ENCODE results near the gene DNAAF2.
A peak's percentile ranks its signal among the peaks of the same experiment; 100 is the strongest.
"Not testable (repeated sequence)": the region's sequence is repeated elsewhere in the genome, so short reads cannot be mapped to it uniquely, and the experiment has no call there.

DNAAF2 gene

DNA sequence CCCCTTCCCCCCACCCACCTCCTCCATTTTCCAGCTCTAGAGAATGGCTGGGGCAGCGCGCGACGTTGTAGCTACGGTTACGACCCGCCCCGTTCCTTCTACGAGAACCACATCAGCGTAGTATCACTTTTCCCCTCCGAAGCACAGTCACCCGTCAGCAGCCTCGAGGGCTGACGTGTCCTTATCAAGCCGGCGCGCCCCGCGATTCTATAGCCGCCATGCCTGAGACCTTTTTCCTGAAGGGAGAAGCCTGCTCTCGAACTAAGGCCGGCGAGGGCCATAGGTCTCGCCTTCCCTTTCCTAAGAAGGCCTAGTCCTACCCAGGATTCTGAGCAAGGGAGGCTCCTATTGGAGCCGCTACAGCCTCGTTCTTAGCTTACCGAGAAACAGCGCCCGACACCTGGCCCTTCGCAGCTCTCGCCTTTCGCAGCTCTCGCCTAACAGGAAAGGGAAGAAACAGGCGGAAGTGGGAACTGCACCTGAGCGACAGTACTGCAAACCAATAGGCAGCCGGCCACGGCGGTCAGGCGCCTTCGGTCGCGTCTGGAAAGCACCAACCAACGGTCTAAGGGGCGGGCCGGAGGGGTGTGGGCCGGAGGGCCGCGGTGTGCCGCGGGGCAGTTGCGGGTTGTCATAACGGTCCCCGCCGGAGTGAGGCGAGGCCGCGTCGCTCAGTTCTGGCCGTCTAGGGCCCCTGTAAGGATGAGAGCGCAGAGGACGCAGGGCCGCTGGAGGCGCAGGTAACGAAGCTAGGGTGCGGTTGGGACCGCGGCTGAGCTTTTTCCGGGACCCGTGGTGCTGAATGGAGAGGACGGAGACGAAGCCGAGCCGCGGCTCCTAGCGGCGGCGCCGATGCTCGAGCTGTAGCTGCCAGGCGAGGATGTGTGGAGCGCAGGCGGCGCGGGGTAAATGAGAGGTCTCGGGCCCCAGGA, 14.6 kb downstream of the DNAAF2 start, which contains the start of the genes MGAT2 and RPL36AL:
MGAT2 (plus strand) TSS at position 618 of the 932 bp plus-strand sequence. CDS start 470 bp downstream, outside the sequence.
RPL36AL (minus strand) TSS at position 445 of the 932 bp plus-strand sequence. CDS start 1,522 bp downstream, outside the sequence.
- DNase-seq: peak; percentile 99

DNA sequence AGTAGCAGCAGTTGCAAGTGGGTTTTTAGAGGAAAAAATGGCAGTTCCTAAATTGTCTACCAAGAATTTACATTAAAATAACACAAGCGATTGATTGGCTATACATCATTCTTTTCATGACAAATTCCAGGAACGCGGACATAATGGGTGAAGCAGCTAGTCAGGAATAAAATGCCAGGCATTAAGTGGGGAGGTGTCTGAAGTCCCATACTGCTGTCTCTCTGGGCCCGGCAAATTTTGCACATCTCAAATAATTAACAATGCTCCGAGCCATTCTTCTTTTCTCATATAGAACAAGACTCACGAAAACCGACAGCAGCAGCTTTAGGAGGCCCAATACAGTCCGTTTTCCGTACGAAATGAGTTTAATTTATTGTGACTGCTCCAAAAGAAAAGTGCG, 15.3 kb downstream of the DNAAF2 start:
- DNase-seq: peak; percentile 42

DNA sequence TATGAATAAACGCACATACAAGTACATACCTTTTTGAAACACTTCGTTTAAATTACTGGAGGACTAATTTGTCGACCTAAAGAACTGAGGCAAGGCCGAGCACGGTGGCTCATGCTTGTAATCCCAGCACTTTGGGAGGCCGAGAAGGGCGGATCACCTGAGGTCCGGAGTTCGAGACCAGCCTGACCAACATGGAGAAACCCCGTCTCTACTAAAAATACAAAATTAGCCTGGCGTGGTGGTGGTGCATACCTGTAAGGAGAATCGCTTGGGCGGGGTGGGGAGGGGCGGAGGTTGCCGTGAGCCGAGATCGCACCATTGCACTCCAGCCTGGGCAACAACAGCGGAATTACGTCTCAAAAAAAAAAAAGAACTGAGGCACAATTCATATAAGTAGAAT, 15.8 kb downstream of the DNAAF2 start:
- DNase-seq: not testable (repeated sequence)

DNA sequence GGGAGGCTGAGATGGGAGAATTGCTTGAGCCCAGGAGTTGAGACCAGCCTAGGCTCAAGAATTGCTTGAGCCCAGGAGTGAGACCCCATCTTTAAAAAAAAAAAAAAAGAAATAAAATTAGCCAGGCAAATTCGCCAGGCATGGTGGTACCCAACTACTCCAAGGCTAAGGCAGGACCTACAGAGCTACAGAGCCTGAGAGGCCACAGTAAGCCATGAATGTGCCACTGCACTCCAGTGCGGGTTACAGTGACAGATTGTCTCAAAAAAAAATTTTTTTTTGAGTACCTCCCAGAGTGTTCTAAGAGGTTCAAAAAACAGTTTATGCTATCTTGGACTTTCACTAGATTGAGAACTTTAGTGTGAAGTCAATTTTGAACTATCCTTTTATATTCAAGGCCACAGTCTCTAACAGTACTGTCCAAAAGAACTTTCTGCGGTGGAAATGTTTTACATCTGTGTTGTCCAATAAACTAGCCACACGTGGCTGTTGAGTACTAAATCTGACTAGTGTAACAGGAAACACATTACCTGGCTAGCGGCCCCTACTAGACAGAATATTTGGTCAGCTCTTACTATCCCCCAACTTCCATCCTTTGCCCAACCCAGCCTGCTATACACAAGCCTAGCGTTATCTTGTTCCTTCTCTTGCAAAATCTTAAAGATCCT, 17.1 kb downstream of the DNAAF2 start:
- DNase-seq: no peak

DNA sequence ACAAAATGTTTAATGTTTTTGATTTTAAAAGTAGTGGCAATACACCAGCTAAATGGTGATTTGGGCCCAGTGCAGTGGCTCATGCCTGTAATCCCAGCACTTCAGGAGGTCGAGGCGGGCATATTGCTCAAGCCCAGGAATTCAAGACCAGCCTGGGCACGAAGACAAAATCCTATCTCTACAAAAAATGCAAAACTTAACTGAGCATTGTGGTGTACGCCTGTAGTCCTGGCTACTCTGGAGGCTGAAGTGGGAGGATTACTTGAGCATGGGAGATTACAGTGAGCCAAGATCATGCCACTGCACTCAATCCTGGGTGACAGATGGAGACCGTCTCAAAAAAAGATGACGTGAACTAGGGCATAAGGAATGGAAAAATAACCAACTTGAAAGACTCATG, 19.3 kb downstream of the DNAAF2 start:
- DNase-seq: no peak

DNA sequence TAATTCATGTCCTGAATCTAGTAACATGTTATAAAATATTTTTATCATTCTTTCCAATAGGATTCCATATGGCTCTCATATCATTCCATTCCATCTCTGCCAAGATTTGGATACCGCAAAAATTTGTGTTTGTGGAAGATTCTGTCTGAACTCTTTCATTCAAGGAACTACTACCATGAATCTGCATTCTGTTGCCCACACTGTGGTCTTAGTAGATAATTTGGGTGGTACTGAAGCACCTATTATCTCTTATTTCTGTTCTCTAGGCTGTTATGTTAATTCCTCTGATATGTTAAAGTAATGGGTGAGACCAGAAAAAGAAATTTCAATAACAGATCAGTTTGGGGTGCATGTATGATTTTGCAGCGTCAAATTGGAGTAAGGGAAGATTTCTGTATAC, 20.8 kb downstream of the DNAAF2 start:
- no peak for DNase-seq

DNA sequence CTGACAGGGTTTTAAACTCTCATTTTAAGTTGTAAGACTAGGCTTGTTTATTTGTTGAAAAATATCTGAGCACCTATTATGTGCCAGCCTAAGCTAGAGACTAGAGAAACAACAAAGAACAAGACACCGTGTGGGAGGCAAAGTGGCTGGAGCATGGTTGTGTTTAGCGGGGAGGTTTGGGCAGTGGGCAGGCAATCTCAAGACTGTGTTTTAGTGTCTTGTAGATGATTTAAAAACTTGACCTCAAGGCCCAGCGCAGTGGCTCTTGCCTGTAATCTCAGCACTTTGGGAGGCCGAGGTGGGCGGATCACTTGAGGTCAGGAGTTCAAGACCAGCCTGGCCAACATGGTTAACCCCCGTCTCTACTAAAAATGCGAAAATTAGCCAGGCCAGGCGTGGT, 22.4 kb downstream of the DNAAF2 start:
- DNase-seq: no peak

DNA sequence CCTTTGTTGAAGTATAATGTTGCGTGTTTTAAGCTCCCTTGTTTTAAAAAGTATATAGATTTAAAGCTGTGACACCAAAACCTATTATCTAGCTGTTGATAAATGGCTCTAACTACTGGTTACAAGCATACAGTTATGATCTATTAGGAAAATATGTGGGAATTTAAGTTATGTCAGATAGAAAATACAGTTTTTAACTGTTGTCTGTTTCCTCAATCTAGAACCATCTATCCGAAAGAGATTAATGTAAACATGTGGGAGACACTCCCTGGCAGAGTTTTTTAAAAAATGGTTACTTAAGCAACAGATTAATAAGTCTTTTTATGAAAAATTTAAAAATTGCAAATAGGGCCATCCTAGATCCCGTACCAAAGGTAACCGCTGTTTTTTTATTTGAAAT, 22.8 kb downstream of the DNAAF2 start:
- DNase-seq: no peak

DNA sequence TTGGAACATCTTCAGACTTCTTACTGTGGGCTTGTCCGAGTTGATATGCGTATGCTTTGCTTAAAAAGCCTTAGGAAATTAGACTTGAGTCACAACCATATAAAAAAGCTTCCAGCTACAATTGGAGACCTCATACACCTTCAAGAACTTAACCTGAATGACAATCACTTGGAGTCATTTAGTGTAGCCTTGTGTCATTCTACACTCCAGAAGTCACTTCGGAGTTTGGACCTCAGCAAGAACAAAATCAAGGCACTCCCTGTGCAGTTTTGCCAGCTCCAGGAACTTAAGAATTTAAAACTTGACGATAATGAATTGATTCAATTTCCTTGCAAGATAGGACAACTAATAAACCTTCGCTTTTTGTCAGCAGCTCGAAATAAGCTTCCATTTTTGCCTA, 27.5 kb downstream of the DNAAF2 start:
- no peak for DNase-seq

DNA sequence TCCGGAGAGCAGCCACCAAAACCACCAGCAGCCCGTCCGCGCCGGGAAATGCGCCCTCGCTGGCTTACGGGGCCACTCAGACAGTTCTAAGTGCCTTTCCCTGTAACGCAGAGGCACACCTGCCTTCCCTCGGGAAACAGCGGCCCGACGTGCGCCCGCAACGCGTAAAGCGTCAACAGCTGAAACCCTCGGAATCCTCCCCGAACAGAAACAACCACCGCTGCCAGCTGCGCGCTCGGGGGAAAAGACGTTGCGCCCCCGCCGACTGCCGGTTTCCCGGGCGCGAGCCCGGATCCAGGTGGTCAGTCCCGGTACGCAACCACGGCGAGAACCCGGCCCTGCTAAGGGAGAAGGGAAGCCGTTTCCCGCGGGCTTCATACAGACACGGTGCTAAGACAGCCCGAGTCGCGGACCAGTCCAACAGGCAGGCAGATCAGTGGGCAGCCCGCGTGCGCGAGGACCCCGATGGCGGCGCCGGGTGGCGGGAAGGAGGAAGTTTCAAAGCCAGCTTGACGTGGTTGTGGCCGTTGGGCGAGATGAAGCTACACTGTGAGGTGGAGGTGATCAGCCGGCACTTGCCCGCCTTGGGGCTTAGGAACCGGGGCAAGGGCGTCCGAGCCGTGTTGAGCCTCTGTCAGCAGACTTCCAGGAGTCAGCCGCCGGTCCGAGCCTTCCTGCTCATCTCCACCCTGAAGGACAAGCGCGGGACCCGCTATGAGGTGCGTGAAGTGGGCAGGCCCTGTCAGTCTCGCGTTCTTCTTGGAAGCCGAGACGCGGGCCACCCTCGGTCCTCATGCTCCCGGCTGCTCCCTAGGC, 36.4 kb downstream of the DNAAF2 start, which contains the start of gene LRR1:
LRR1 (plus strand) TSS at position 456 of the 816 bp plus-strand sequence; CDS start at position 537, 81 bp downstream.
- peak; percentile 93 for DNase-seq

DNA sequence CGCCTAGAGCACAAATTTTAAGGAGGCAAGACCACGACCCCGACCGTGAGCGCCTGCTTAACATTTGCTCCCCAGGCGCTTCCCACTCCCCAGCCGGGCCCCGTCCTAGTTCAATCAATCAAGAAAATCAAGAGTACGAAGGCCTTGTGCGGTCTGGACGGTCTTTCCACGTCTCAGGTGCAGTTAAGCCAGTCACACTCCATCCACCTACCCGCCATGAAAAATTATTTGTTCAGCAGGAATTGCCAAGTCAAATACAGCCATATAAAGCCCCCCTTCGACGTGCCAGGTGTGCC, 36.9 kb downstream of the DNAAF2 start:
- no peak for DNase-seq

DNA sequence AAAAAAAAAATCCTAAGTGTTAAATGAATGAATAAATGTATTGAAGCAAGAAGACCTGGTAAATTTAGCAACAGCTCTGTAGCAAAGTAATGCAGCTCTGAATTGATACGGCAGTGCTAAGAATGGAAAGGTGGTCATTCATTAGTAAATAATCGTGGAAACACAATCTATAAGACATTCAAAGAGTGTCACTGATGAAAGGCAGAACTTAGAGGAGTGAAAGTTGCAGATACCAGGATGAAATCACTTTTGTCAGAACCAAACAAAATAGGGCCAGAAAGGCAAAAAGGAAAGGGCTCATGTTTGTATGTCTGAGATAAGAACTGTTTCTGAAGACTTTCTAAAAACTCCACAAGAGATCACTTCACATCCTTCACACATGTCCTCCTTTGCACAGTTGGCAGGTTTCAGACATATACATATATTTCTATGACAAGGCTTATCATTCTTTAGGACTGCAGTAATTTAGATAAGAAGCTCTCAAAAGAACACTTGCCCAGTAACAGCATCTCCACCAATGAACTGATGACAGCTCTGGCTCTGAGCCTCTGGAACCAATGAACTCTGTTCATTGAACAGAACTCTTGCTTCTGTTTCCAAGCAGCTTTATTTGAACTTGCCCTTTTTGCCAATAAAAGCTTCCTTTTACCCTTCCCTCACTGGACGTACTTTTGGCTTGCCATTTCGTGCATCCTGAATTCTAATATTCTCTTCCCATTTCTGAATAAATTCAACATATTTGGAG, 40.5 kb downstream of the DNAAF2 start:
- DNase-seq: no peak

DNA sequence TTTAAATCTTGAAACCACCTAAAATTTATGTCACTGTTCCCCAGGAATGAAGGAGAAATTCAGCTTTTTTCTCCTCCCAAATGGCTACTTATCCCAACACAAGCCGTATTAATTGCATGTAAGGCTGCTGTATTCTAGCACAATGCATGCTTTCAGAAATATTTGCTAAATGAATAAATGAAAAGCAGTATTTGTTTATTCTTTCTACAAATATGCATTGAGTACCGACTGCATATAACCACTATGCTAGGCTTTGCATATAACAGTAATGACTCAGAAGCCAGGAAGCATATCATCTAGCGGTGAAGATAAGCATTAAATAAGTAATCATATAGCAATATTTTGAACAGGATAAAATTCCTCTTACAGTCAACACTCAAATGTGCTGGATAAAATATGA, 42.0 kb downstream of the DNAAF2 start:
- DNase-seq: no peak

DNA sequence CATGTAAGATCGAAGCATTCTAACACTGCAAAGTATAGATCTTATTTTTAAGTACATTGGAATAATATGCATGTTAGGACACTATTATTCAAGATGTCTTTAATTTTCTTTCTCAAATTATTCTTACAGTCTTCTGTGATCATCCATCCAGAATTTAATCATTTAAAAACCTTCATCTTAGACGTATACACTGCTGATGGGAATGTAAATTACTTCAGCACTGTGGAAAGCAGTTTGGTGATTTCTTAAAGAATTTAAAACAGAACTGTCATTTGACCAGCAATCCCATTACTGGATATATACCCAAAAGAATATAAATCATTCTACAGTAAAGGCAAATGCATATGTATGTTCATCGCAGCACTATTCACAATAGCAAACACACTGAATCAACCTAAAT, 45.7 kb downstream of the DNAAF2 start:
- no peak for DNase-seq

DNA sequence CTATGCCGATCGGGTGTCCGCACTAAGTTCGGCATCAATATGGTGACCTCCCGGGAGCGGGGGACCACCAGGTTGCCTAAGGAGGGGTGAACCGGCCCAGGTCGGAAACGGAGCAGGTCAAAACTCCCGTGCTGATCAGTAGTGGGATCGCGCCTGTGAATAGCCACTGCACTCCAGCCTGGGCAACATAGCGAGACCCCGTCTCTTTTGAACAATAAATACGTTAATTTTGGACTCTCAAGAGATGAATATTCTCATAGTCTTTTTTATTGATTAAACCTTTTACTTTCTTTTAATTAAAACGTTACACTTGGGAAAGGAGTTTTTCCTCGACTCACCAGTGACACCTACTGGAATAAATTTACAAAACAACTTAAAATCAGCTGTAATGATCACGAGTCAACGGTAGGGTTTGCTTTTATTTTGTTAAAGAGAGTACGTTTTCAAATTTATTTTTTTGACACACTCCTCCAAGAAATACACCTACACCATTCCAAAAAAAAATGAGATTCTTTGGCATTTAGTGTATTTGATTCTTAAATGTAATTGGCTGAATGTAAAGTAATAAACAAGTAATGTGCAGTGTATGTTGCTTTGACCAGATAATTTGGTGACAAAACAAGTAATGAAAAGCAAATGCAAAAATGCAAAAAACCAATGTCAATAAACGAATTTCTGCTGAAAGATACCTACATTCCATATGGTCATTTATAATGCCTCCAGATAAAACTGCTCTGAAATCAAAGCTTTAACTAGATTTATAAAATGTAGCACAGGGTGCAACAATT, 48.2 kb downstream of the DNAAF2 start:
- peak; percentile 83 for DNase-seq

DNA sequence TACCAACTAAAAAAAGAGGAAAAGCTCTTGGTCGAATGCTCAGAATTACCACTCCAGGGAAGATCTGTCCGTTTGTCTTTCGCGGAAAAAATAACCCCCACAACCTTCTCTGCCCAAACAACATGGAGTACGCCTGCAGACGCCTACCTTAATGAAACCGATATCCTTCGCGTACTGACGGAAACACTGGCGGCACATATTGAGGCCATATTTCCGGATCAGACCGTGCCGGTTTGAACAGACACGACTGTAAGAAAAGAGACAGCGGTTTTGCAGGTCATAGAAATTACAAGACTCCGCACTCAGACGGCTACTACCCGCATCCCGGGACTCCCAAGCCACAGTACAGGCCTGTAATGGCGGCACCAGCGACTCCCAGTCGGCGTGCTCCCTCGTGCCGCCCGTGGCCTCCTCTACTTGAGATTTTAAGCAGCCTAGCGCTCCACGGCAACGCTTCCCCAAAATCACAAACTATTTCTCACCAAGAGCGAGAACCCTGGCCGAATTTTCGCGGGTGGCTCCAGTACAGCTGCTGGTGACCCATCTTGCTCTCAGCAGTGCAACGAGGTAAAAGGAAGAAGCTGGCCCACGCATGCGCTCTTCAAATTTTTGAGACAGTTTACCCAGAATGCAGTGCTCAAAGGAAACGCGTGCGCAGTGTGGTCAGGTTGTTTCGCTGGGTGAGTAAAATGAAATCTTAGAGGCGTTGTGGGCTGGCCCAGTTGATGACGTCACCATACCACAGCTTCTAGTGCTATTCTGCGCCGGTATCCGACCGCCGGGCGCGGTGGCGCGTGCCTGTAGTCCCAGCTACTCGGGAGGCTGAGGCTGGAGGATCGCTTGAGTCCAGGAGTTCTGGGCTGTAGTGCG, 49.0 kb downstream of the DNAAF2 start, which contains the start of gene RPS29:
RPS29 (minus strand) TSS at position 578 of the 870 bp plus-strand sequence; CDS start at position 544, 34 bp downstream.
- peak; percentile 100 for DNase-seq

DNA sequence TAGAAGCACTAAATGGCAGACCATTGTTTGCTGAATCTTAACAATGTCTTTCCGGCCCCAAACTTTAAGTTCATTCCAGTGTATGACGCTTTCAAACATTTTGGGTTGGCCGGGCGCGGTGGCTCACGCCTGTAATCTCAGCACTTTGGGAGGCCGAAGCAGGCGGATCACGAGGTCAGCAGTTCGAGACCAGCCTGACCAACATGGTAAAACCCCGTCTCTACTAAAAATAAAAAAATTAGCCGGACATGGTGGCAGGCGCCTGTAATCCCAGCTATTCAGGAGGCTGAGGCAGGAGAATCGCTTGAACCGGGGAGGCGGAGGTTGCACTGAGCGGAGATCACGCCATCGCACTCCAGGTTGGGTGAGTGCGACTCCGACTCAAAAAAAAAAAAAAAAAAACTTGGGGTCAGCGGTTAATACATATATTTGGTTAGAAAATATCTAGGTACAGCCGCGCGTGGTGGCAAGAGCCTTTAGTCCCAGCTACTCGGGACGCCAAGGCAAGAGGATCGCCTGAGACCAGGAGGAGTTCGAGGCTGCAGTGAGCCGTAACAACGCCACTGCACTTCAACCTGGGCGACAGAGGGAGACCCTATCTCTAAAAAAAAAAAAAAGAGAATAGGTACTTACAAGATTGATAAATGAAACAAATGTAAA, 49.9 kb downstream of the DNAAF2 start:
- DNase-seq: not testable (repeated sequence)

DNA sequence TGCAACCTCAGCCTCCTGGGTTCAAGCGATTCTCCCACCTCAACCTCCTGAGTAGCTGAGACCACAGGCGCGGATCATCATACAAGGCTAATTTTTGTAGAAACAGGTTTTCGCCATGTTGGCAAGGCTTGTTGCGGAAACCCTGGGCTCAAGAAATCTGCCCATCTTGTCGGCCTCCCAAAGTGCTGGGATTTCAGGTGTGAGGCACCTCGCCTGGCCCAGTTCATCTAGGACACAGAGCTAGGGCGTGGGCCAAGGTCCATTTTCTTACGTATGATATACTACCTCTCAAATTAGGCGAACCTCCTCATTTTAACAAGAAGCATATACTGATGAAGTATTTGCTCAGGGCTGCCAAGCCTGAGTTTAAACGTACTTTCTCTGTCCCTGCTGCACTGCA, 51.0 kb downstream of the DNAAF2 start:
- no peak for DNase-seq

DNA sequence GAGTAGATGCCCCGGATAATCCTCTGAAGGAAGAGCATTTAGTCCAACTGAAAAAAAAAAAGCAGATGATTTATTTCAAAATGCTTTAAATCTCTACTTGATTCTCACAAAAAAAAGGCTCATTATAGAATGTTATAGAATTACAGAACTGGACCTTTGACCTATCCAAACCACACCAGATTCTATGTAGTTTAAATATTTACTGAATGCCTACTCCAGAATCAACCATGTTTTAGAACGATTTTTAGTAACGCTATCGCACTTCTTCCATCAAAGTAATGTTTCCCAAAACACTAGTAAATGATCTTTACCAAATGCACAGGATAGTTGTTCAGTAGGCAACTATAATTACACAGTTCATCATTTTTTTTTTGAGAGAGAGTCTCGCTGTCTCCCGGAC, 51.4 kb downstream of the DNAAF2 start:
- no peak for DNase-seq
